A673 (cell line): Measurements from ENCODE around the gene IL6. TPM values are rescaled to one million over a fixed set of nuclear protein-coding genes. Genes with fewer than 3 reads are reported as not detected.

Experiments
- BruUV-seq: library from RNA; stranded (reverse); fragments of 400-500 nt; replicated peaks from 2 replicates; lab custom pipeline; 2021; lab: Mats Ljungman, UMichigan
- CTCF ChIA-PET: fragments of 300-600 bp; sonication (Branson Sonifier 250); formaldehyde crosslinking; loops from one replicate; lab custom pipeline; 2022; ENCODE audit warnings: antibody characterized with exemption; lab: Charles Lee
- POLR2A ChIA-PET: fragments of 300-600 bp; sonication (Branson Sonifier 250); formaldehyde crosslinking; loops from one replicate; lab custom pipeline; 2022; ENCODE audit warnings: antibody characterized with exemption; ENCODE audit not compliant: low non-redundant PET; lab: Charles Lee
- DNase-seq: peaks from one replicate; pipeline ENCODE4 v3.0.0-alpha.2; 2015; ENCODE audit warnings: low spot score
- H3K27ac ChIP-seq: fragments of 200-600 bp; sonication (generic); 2 replicates; pipeline ENCODE4 v1.5.1; 2016; ENCODE audit warnings: mixed run types, low read depth, mild to moderate bottlenecking, mixed read lengths, antibody characterized with exemption, low read length; ENCODE audit not compliant: poor library complexity, severe bottlenecking
- H3K27me3 ChIP-seq: fragments of 200-600 bp; sonication (generic); replicated peaks from 2 replicates; pipeline ENCODE4 v1.6.1; 2017; ENCODE audit warnings: mixed run types, low read depth, mild to moderate bottlenecking, mixed read lengths, antibody characterized with exemption, low read length; ENCODE audit not compliant: insufficient read depth, poor library complexity
- H3K36me3 ChIP-seq: fragments of 200-600 bp; sonication (generic); 2 replicates; pipeline ENCODE4 v1.6.1; 2016; ENCODE audit warnings: mixed run types, mild to moderate bottlenecking, mixed read lengths, antibody characterized with exemption, low read length; ENCODE audit not compliant: insufficient read depth, poor library complexity, severe bottlenecking
- H3K4me1 ChIP-seq: fragments of 200-600 bp; sonication (generic); 2 replicates; pipeline ENCODE4 v1.6.1; 2017; ENCODE audit warnings: mixed run types, mild to moderate bottlenecking, mixed read lengths, antibody characterized with exemption, low read length; ENCODE audit not compliant: insufficient read depth, poor library complexity, severe bottlenecking
- H3K4me3 ChIP-seq: fragments of 200-600 bp; sonication (generic); 2 replicates; pipeline ENCODE4 v1.5.1; 2016; ENCODE audit warnings: low read depth, mixed run types, mild to moderate bottlenecking, mixed read lengths, low read length; ENCODE audit not compliant: poor library complexity, severe bottlenecking
- H3K9me3 ChIP-seq: fragments of 200-600 bp; sonication (generic); 2 replicates; pipeline ENCODE4 v1.6.1; 2016; ENCODE audit warnings: mixed run types, low read depth, mild to moderate bottlenecking, mixed read lengths, antibody characterized with exemption, low read length; ENCODE audit not compliant: poor library complexity, severe bottlenecking
- EZH2 ChIP-seq: fragments of 200-600 bp; sonication (generic); IDR thresholded peaks from 2 replicates; pipeline ENCODE4 v1.6.1; 2017; ENCODE audit warnings: borderline replicate concordance, low read depth, mild to moderate bottlenecking, mixed read lengths, antibody characterized with exemption, low read length; ENCODE audit not compliant: poor library complexity, severe bottlenecking
- intact Hi-C: fragments of 100-400 bp; cut with micrococcal nuclease; formaldehyde crosslinking; loops from one replicate; pipeline ENCODE4 v1.10.0; 2022; ENCODE audit not compliant: unreplicated experiment
- total RNA-seq: library from RNA; stranded (reverse); gene quantifications from 2 replicates; pipeline ENCODE4 v1.2.3, GENCODE V29; 2021
- TF ChIP-seq, protein P1 (sequence below): fragments of 300-800, 200-600 bp; sonication (generic); conservative IDR thresholded peaks from 2 replicates; pipeline ENCODE4 v1.5.1; 2017; ENCODE audit warnings: low read depth, mild to moderate bottlenecking, antibody characterized with exemption, low read length, moderate library complexity, mixed read lengths

Gene IL6
- total RNA-seq, 1 experiment from 2014 or later: not detected

DNA sequence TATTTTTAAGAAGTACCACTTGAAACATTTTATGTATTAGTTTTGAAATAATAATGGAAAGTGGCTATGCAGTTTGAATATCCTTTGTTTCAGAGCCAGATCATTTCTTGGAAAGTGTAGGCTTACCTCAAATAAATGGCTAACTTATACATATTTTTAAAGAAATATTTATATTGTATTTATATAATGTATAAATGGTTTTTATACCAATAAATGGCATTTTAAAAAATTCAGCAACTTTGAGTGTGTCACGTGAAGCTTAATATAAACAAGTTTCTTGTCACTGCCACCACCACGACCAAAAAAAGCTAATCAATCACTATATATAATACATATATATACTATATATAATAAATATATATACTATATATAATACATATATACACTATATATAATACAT, 4.8 kb downstream of the IL6 start:
- Histone ChIP-seq H3K4me1 (peaks cover 8% of the 10 kb centered on the region), H3K27ac (no peak overlapping the region), H3K9me3 (no peaks in the 10 kb centered on the region), H3K4me3 (no peak overlapping the region), H3K27me3 (no peaks in the 10 kb centered on the region), H3K36me3 (no peaks in the 10 kb centered on the region)
- no peak for DNase-seq
- ChIA-PET CTCF (no interaction called here), POLR2A (no interaction called here)
- intact Hi-C loops: loop anchor here (2.0 kb wide), 1 partner anchor 323 kb away; no protein-coding TSS in a partner anchor
- TF ChIP-seq EZH2: no peak
- TF ChIP-seq, protein P1, sequence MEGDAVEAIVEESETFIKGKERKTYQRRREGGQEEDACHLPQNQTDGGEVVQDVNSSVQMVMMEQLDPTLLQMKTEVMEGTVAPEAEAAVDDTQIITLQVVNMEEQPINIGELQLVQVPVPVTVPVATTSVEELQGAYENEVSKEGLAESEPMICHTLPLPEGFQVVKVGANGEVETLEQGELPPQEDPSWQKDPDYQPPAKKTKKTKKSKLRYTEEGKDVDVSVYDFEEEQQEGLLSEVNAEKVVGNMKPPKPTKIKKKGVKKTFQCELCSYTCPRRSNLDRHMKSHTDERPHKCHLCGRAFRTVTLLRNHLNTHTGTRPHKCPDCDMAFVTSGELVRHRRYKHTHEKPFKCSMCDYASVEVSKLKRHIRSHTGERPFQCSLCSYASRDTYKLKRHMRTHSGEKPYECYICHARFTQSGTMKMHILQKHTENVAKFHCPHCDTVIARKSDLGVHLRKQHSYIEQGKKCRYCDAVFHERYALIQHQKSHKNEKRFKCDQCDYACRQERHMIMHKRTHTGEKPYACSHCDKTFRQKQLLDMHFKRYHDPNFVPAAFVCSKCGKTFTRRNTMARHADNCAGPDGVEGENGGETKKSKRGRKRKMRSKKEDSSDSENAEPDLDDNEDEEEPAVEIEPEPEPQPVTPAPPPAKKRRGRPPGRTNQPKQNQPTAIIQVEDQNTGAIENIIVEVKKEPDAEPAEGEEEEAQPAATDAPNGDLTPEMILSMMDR: no peak
- BruUV-seq: no TSS peak

DNA sequence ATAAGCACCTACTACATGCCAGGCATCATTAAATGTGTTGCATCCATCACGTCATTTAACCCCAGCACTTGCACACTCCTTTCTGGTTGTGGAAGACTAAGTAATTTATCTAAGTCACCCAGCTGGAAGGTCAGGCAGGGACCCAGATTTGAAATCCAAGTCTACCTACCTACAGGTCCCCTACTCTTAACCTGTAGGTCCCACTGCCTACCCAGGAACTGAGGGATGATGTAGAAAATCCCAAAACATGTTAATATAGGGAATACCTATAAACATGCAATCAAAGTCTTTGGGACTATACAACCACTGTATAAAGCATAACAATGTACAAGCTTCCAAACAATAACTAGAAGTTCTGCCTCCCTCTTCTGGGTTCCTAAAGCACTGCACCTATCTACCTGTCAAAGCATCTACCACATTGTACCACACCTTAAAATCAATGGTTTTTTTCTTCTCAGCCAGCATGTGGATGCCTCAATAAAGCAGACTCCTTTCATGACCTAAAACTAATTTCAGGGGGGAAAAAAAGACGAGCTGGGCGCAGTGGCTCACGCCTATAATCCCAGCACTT, 5.6 kb downstream of the IL6 start:
- BruUV-seq: no TSS peak
- DNase-seq: no peak
- no peak overlapping the region for H3K4me3 ChIP-seq

DNA sequence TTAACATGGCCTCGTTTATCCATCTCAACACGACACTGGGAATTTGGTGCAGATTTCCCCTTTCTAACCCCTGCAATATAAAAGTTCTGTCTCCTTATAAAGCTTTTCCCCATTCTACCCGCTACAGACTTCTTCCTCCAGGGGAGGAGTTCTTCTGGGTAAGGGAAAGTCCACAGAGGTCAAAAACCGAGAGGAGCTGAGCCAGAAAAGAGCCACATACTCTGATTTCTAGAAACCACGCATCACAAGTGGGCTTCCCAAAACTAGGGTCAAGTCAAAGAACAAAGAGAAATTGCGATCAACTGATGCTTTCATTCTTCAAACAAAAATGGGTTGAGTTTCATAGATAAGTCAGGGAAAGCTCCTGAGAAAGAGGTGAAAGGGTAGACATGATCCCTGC, 6.8 kb downstream of the IL6 start:
- Histone ChIP-seq H3K9me3 (no peaks in the 10 kb centered on the region), H3K36me3 (no peaks in the 10 kb centered on the region), H3K4me1 (no peaks in the 10 kb centered on the region), H3K4me3 (no peak overlapping the region), H3K27me3 (no peaks in the 10 kb centered on the region), H3K27ac (no peak overlapping the region)
- BruUV-seq: no TSS peak
- ChIA-PET POLR2A (no interaction called here), CTCF (no interaction called here)
- TF ChIP-seq, protein P1: no peak
- TF ChIP-seq EZH2: no peak
- intact Hi-C loops: no loop called here
- DNase-seq: no peak

More for the DNA sequence above, 5.6 kb downstream of the IL6 start:
- ChIA-PET CTCF (no interaction called here), POLR2A (no interaction called here)
- intact Hi-C loops: no loop called here
- Histone ChIP-seq H3K27me3 (no peaks in the 10 kb centered on the region), H3K9me3 (no peaks in the 10 kb centered on the region), H3K4me1 (no peaks in the 10 kb centered on the region), H3K36me3 (no peaks in the 10 kb centered on the region), H3K27ac (no peak overlapping the region)
- no peak for TF ChIP-seq EZH2
- TF ChIP-seq, protein P1: no peak
